Esophagus (tissue), 2 donors: ENCODE measurements around the gene ZFC3H1. TPM values are rescaled to one million over a fixed set of nuclear protein-coding genes. Genes with fewer than 3 reads are reported as not detected.

Experiments
- H3K27ac ChIP-seq, 2 donors: one replicate each; pipeline ENCODE4 v1.5.1; 2013; ENCODE audit warnings: low read depth in 2 of 2, mild to moderate bottlenecking in 2 of 2, inconsistent platforms in 1 of 2, low read length in 1 of 2, moderate library complexity in 1 of 2
- H3K27me3 ChIP-seq, 2 donors: one replicate each; pipeline ENCODE4 v1.6.1; 2013; ENCODE audit warnings: low read length in 2 of 2, control low read depth in 1 of 2, mild to moderate bottlenecking in 1 of 2; ENCODE audit not compliant: insufficient read depth in 2 of 2, control insufficient read depth in 1 of 2
- H3K36me3 ChIP-seq, 2 donors: one replicate each; pipeline ENCODE4 v1.6.1; 2013; ENCODE audit warnings: low read length in 1 of 2; ENCODE audit not compliant: control insufficient read depth in 2 of 2, insufficient read depth in 2 of 2
- H3K4me1 ChIP-seq, 2 donors: one replicate each; pipeline ENCODE4 v1.6.1; 2013; ENCODE audit warnings: low read length in 1 of 2; ENCODE audit not compliant: control insufficient read depth in 2 of 2, insufficient read depth in 2 of 2
- H3K4me3 ChIP-seq, 2 donors: one replicate each; pipeline ENCODE4 v1.5.1; 2013; ENCODE audit warnings: low read length in 2 of 2, mild to moderate bottlenecking in 2 of 2, low read depth in 1 of 2, moderate library complexity in 1 of 2
- H3K9me3 ChIP-seq, 2 donors: one replicate each; pipeline ENCODE4 v1.6.1; 2013; ENCODE audit warnings: mild to moderate bottlenecking in 2 of 2, low read depth in 1 of 2, low read length in 1 of 2, moderate library complexity in 1 of 2; ENCODE audit not compliant: control insufficient read depth in 2 of 2, insufficient read depth in 1 of 2
- whole genome bisulfite sequencing, 2 donors: extraction: QIAGEN DNeasy Blood & Tissue Kit; methylation state at CpG; one replicate each; pipeline ENCODE4 v1.1.7; 2013; 5-methylcytosine and 5-hydroxymethylcytosine counted together
- polyA plus RNA-seq, 2 donors: library from polyadenylated mRNA; stranded (reverse); fragments of 200-250 nt; gene quantifications; one replicate each; pipeline ENCODE4 v1.2.3, GENCODE V29; 2013
- donor health status: healthy with polysubstance abuse.
- donor health status: Bipolar disorder and iron deficiency.

Gene ZFC3H1
- polyA plus RNA-seq, 2 donors = 15.5 to 24.7 TPM

DNA sequence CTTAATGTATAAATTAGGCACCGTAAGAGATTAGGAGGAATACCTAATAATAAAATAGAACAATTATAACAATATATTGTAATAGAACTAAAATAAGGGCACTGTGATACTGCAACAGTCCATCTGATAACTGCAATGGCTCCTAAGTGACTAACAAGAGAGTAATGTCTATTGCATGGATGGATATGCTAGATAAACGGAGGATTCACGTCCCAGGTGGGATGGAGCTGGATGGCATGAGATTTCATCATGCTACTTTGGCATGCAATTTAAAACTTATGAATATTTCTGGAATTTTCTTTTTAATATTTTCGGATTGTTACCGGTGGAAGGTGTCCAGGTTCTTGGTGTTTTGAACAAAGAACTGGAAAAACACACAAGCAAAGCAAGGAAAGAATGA lies 20.0 kb upstream of the ZFC3H1 start:
- no peaks in the 10 kb centered on the region for H3K27me3 ChIP-seq
- H3K36me3 ChIP-seq = no peaks in the 10 kb centered on the region
- no peaks in the 10 kb centered on the region for H3K9me3 ChIP-seq
- H3K4me1 ChIP-seq = no peaks in the 10 kb centered on the region
- no peak overlapping the region for H3K4me3 ChIP-seq
- no peak overlapping the region for H3K27ac ChIP-seq
- WGBS, 2 donors = 87 to 91% methylated on average over 5 of the region's 5 CpGs

DNA sequence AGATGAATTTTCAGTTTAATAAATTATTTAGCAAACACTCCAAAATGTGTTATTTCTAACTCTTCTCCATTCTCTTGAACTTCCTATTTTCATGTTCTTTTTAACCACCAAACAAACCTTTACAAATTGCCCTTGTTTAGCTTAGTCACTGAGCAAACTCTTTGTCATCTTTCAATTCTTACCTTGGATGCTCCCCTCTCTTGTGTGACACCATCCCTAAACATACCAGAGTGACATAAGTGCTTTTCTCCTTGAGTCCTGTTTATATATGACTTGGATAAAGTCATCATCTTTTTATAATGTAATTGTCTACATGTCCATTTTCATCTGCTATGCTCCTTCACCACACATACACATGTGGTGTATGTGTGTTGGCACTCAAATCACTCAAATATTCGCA lies 18.8 kb upstream of the ZFC3H1 start:
- no peaks in the 10 kb centered on the region for H3K9me3 ChIP-seq
- 87 to 100% methylated on average over 1 of the region's 1 CpG for WGBS, 2 donors
- no peak overlapping the region for H3K4me3 ChIP-seq
- no peak overlapping the region for H3K27ac ChIP-seq
- no peaks in the 10 kb centered on the region for H3K4me1 ChIP-seq
- no peaks in the 10 kb centered on the region for H3K27me3 ChIP-seq
- no peaks in the 10 kb centered on the region for H3K36me3 ChIP-seq

DNA sequence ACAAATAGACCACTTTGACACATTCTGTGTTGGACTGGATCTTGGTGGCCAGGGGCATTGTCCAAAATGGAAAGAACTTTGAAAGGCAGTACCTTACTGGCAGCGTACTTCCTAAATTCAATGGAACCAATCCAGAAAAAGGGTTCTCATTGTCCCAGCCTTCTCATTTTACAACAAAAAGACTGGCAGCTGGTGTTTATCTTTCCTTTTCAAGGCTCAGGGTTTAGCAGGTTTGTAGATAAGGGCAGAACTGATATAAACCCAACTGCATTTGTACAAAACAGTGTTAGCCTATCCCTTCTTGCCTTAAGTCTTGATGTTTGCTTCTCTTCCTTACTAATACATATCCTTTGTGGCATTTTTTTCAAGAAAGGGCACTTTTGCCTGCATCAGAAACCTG lies 8.2 kb upstream of the ZFC3H1 start:
- Histone ChIP-seq H3K27me3 (no peaks in the 10 kb centered on the region), H3K9me3 (no peaks in the 10 kb centered on the region), H3K27ac (no peak overlapping the region), H3K4me1 (no peaks in the 10 kb centered on the region), H3K36me3 (no peaks in the 10 kb centered on the region), H3K4me3 (no peak overlapping the region)
- 65 to 81% methylated on average over 1 of the region's 1 CpG for WGBS, 2 donors

DNA sequence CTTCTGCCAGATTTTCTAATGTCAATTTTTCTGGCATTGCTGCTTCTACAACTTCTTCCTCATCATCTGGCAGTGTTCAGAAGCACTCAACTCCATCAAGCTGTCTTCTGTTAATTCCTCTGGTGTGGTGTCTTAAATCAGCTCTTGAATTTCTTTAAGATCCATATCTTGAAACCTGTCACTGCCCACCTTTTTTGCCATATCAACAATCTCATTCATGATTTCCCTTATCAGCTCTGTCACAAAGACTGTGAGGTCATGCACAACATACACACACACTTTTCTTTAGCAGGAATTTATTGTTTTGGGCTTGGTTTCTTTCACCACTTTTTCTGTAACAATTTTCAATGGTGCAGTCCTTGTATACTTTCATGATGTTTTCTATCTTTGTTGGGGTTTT lies 7.7 kb upstream of the ZFC3H1 start:
- Histone ChIP-seq H3K4me3 (no peak overlapping the region), H3K4me1 (no peaks in the 10 kb centered on the region), H3K36me3 (no peaks in the 10 kb centered on the region), H3K27me3 (no peaks in the 10 kb centered on the region), H3K27ac (no peak overlapping the region), H3K9me3 (no peaks in the 10 kb centered on the region)

DNA sequence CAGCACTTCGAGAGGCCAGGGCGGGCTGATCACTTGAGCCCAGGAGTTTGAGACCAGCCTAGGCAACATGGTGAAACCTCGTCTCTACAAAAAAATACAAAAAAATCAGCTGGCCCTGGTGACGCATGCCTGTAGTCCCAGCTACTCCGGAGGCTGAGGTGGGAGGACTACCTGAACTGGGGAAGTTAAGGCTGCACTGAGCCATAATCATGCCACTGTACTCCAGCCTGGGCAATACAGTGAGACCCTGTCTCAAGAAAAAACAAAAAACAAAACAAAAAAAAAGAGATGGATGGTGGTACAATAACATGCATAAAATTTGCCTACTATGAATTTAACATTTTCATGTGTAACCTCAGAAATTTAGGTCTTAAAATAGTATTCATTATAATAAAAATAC lies 2.6 kb upstream of the ZFC3H1 start:
- no peak overlapping the region for H3K4me3 ChIP-seq
- H3K27ac ChIP-seq = no peak overlapping the region
- WGBS, 2 donors = 97 to 98% methylated on average over 5 of the region's 5 CpGs
- no peaks in the 10 kb centered on the region for H3K9me3 ChIP-seq
- no peaks in the 10 kb centered on the region for H3K27me3 ChIP-seq
- H3K36me3 ChIP-seq = no peaks in the 10 kb centered on the region
- no peaks in the 10 kb centered on the region for H3K4me1 ChIP-seq

DNA sequence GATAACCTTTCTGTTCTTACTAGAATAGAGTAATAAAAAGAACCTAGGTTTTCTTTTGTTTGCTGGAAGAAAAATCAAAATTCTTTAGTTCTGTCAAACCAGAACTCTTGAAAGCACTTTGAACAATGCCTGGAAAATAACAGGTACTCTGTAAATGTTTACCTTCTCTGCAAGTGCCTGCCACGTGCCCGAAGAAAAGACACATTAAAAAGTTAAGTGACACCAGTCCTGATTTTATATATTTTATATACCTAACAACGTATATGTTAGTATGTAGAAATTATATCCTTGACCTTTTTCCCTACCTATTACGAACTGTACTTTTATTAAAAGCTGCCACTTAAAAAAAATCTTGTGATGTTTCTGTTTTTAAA lies 1.4 kb upstream of the ZFC3H1 start:
- Histone ChIP-seq H3K36me3 (no peaks in the 10 kb centered on the region), H3K4me3 (peak overlapping the region in 1 of 2 donors; percentile 78), H3K9me3 (no peaks in the 10 kb centered on the region), H3K27me3 (no peaks in the 10 kb centered on the region), H3K4me1 (no peaks in the 10 kb centered on the region), H3K27ac (no peak overlapping the region)
- WGBS, 2 donors = 7 to 11% methylated on average over 4 of the region's 4 CpGs

DNA sequence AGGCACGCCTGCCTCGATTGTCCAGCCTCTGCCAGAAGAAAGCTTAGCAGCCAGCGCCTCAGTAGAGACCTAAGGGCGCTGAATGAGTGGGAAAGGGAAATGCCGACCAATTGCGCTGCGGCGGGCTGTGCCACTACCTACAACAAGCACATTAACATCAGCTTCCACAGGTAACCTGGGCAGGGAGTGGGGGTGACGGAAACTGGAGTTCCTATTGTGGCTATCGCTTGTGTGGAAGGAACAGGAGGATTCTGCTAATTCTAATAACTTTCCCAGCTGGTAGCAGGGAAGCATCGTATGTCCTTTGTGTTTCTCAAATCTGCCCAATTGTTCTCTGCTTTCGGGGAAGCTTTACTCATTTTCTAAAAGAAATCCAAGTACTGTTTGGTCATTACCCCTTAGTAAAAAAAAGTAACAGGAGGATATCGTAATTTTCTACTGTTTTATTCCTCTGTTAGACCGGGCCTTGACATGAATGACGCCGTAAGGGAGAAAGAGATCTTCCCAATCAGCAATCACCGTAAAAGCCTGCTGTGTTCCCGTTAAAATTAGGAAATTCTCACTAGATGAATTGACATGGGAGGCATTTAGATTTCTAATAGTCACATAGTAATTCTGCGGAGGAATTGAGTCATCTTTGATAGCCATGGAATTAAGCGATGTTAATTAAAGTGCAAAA lies 902 bp upstream of the ZFC3H1 start:
- H3K4me3 ChIP-seq = peak overlapping the region; percentile 78 to 97
- H3K36me3 ChIP-seq = no peaks in the 10 kb centered on the region

DNA sequence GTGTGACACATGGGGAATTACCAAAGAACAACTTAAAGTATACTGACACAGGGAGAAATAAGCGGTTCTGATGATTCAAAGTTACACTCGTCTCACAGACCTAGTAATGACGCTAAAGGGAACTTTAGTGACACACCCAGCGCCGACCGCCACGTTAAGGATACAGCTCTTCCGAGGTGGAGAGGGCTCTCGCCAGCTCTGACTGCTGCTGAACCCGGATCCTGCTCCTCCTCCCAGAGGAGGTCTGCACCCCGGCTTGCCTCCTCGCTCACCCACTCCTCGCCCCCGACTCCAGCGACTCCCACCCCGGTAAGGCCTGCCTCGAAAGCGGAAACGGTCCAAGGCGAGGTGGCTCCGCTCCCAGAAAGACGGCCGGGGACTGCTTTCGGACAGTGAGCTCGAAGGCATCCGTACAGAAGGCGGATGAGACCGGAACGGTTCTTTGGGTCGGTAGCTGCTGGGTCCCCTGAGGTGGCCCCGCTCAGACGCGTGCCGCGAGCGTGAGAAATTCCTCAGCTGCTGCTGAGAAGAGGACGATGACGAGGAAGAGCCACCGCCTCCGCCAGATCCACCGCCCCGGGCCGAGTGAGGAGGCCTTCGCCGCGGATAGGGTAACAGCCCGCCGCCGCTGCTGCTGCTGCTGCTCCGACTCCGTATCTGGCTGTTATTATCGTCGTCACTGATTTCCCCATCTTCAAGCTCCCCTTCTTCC lies 643 bp downstream of the ZFC3H1 start:
- H3K36me3 ChIP-seq = no peaks in the 10 kb centered on the region
- WGBS, 2 donors = 0 to 1% methylated on average over 53 of the region's 53 CpGs
- H3K4me1 ChIP-seq = no peaks in the 10 kb centered on the region

More for the DNA sequence above, 902 bp upstream of the ZFC3H1 start:
- Histone ChIP-seq H3K4me1 (no peaks in the 10 kb centered on the region), H3K27me3 (no peaks in the 10 kb centered on the region), H3K9me3 (no peaks in the 10 kb centered on the region), H3K27ac (peak overlapping the region; percentile 98 to 99)
- WGBS, 2 donors = 0% methylated on average over 20 of the region's 20 CpGs

DNA sequence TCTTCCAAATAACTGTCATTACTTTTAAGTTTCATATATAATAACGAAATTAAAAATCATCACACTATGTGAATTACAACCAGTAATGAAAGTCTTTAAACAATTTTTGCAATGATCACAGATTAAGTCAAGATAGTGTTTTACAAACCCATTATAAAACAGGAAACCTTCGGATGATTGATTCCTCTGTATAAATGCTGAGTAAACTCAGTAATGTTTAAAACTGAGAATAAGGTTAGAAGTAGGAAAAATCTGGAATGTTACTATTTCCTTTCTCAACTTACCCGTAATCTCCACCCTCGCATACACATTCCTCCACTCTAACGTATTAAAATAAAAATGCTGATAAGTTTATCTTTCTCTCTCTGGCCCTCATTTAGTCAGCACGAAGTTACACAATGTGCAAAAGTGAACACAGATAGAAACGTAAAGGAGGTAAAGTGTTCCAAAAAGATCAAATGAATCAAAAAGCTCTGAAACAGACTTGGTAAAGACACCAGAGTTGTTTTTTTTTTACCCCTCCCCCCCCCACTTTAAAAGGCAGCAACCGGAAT lies 1.6 kb downstream of the ZFC3H1 start:
- Histone ChIP-seq H3K36me3 (no peaks in the 10 kb centered on the region), H3K4me1 (no peaks in the 10 kb centered on the region), H3K27ac (no peak overlapping the region), H3K9me3 (no peaks in the 10 kb centered on the region), H3K27me3 (no peaks in the 10 kb centered on the region), H3K4me3 (peak overlapping the region in 1 of 2 donors; percentile 78)
- 5 to 6% methylated on average over 8 of the region's 8 CpGs for WGBS, 2 donors

More for the DNA sequence above, 643 bp downstream of the ZFC3H1 start:
- peak overlapping the region; percentile 98 to 99 for H3K27ac ChIP-seq
- H3K9me3 ChIP-seq = no peaks in the 10 kb centered on the region
- H3K27me3 ChIP-seq = no peaks in the 10 kb centered on the region
- peak overlapping the region; percentile 78 to 97 for H3K4me3 ChIP-seq

DNA sequence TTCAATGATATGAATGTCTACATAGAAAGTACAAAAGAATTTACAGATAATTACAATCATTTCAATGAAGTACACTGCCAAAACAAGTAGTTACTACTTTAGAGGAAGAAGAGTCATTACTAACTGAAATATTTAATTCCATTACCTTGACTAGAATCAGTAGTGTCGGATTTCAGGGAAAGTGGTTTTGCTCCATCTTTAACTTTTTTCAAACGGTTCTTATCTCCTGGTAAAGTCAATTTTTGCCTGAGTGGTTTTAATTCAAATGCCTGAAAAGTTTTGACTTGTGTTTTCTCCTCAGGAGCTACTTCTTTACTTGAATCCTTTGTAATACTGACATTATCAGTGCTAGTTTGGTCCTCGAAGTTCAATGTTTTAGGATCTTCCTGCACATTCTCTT lies 6.9 kb downstream of the ZFC3H1 start:
- no peaks in the 10 kb centered on the region for H3K9me3 ChIP-seq
- no peak overlapping the region for H3K4me3 ChIP-seq
- WGBS, 2 donors = 71 to 82% methylated on average over 3 of the region's 3 CpGs
- H3K4me1 ChIP-seq = no peaks in the 10 kb centered on the region
- H3K27ac ChIP-seq = no peak overlapping the region
- no peaks in the 10 kb centered on the region for H3K27me3 ChIP-seq
- H3K36me3 ChIP-seq = no peaks in the 10 kb centered on the region
